ENCODE data around the gene LIPC. TPM values are rescaled to one million over a fixed set of nuclear protein-coding genes. Genes with fewer than 3 reads are reported as not detected.

Gene LIPC
- total RNA-seq, 1 donor from 2014 or later = 1.0 TPM

DNA sequence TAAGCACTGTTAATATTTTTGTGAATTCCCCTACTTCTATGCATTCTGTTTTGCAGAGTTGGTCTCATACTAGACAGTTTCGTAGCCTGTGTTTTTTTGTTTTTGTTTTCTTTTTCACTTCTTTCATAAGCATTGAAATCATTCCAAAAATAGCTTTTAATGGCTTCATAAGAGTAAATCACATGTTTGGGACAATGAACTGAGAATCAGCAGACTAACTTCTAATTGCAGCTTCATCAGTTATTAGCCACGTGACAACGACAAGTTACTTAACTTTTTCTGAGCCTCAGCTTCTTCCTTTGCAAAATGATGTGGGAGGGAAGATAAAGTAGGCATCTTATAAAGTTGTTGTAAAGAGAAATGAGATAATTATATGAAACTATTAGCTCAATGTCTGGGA lies 124.8 kb downstream of the LIPC start:
- no peak for ATAC-seq

DNA sequence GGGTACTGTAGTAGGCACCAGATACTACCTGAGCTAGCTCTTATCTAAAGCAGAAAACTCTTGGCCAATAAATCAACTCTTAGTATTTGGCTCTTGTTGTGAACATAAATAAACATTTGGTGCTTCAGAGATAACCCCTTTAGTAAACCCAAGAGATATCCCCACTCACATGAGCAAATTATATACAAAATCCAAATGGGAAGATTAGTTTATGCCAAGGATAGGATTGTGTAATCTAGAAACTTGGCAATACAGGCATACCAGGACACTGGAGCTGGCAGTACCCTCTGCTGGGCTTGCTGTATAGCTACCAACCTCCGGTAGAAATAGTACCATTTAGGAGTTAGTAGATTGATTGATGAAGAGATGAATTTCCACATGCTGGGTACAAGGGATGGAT lies 127.0 kb downstream of the LIPC start:
- intact Hi-C loops (cut with DNase I) = no loop called here
- TF ChIP-seq, protein P1, sequence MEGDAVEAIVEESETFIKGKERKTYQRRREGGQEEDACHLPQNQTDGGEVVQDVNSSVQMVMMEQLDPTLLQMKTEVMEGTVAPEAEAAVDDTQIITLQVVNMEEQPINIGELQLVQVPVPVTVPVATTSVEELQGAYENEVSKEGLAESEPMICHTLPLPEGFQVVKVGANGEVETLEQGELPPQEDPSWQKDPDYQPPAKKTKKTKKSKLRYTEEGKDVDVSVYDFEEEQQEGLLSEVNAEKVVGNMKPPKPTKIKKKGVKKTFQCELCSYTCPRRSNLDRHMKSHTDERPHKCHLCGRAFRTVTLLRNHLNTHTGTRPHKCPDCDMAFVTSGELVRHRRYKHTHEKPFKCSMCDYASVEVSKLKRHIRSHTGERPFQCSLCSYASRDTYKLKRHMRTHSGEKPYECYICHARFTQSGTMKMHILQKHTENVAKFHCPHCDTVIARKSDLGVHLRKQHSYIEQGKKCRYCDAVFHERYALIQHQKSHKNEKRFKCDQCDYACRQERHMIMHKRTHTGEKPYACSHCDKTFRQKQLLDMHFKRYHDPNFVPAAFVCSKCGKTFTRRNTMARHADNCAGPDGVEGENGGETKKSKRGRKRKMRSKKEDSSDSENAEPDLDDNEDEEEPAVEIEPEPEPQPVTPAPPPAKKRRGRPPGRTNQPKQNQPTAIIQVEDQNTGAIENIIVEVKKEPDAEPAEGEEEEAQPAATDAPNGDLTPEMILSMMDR (IDR thresholded peaks at IDR 0.05) = no peak
- no peak overlapping the region for H3K27ac ChIP-seq
- H3K4me1 ChIP-seq = no peaks in the 10 kb centered on the region
- ATAC-seq (no peak), DNase-seq (no peak)
- H3K27me3 ChIP-seq (ENCODE audit: low read depth) = no peaks in the 10 kb centered on the region
- H3K4me3 ChIP-seq = no peak overlapping the region
- H3K9me3 ChIP-seq = no peaks in the 10 kb centered on the region
- no peaks in the 10 kb centered on the region for H3K36me3 ChIP-seq

More for the DNA sequence above, 124.8 kb downstream of the LIPC start:
- Histone ChIP-seq H3K4me3 (no peak overlapping the region), H3K9me3 (no peaks in the 10 kb centered on the region), H3K4me1 (peaks cover 9% of the 10 kb centered on the region), H3K27me3 (ENCODE audit: low read depth) (no peaks in the 10 kb centered on the region), H3K36me3 (no peaks in the 10 kb centered on the region), H3K27ac (no peak overlapping the region)
- intact Hi-C loops (cut with DNase I) = no loop called here
- TF ChIP-seq, protein P1 (IDR thresholded peaks at IDR 0.05) = no peak
- no peak for DNase-seq

DNA sequence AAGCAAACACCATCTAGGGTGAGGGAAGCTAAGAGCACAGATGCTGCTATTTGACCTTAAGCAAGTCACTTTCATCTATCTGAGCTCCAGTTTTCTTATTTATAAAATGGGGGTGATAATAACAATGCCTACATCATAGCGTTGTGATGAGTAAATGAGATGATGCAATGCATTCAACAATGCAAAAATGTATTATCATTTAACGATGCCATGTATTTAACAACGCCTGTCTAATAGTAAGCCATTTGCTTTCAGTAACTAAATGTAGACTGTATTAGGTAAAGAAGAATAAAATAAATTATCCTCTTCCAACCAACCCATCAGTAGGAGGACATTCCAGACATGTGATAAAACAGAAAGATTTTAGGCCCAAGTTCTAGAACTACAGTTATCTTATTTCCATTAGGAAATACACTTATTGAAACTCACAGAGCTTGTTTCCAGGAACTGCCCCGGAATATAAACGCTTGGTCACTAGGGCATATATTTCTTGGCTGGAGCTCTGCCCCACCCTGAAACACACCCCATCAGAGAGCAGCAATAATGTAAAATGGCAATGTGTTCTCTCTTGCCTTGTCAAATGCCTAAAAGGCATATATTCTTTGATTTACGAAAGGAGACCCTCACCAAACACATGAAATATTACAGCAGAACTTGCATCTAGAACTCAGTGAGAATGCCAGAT lies 128.3 kb downstream of the LIPC start:
- Histone ChIP-seq H3K27me3 (ENCODE audit: low read depth) (no peaks in the 10 kb centered on the region), H3K36me3 (no peaks in the 10 kb centered on the region), H3K4me3 (no peak overlapping the region), H3K9me3 (no peaks in the 10 kb centered on the region), H3K4me1 (no peaks in the 10 kb centered on the region), H3K27ac (no peak overlapping the region)
- ATAC-seq = no peak
- intact Hi-C loops (cut with DNase I) = no loop called here
- TF ChIP-seq, protein P1 (IDR thresholded peaks at IDR 0.05) = no peak
- no peak for DNase-seq

DNA sequence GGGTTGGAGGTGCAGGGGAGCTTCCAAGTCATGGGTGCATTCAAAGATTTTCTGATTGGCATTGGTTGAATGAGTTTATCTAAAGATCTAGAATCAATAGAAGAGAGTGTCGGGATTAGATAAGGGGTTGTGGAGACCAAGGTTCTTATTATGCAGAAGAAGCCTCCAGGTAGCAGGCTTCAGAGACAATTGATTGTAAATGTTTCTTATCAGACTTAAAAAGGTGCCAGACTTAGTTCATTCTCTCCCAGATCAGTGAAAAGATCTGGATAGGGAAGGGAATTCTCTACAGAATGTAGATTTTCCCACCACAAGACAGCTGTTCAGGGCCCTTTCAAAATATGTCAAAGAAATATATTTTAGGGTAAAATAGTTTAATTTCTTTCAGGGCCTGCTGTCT lies 129.5 kb downstream of the LIPC start:
- intact Hi-C loops (cut with DNase I) = no loop called here
- TF ChIP-seq, protein P1 (IDR thresholded peaks at IDR 0.05) = no peak
- ATAC-seq = no peak
- Histone ChIP-seq H3K27me3 (ENCODE audit: low read depth) (no peaks in the 10 kb centered on the region), H3K4me3 (no peak overlapping the region), H3K36me3 (no peaks in the 10 kb centered on the region), H3K9me3 (no peaks in the 10 kb centered on the region), H3K4me1 (no peaks in the 10 kb centered on the region), H3K27ac (no peak overlapping the region)
- no peak for DNase-seq

DNA sequence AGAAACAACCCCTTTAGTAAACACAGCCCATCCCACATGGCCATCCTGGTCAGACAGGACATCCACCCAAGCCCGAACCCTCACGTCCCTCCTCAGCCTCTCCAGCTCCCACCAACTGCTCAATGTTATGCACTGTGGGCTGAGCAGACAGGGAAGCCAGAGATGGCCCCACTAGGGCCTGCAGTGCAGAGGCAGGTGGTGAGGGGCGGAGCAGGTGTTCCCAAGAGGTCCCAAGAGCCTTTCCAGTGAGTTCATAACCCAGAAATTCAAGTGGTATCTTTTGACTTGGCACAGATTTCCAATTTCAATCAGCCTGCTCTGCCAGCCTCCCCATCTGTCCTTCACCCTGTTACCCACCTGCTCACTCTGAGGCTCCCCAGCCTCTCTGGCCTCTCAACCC lies 130.3 kb downstream of the LIPC start:
- intact Hi-C loops (cut with DNase I) = no loop called here
- no peak for DNase-seq

More for the DNA sequence above, 130.3 kb downstream of the LIPC start:
- no peak for ATAC-seq
- Histone ChIP-seq H3K4me1 (no peaks in the 10 kb centered on the region), H3K27ac (no peak overlapping the region), H3K4me3 (no peak overlapping the region), H3K36me3 (no peaks in the 10 kb centered on the region), H3K27me3 (ENCODE audit: low read depth) (no peaks in the 10 kb centered on the region), H3K9me3 (no peaks in the 10 kb centered on the region)
- TF ChIP-seq, protein P1 (IDR thresholded peaks at IDR 0.05) = no peak
